ENCODE data around the gene MFSD1.

Gene MFSD1

GRCh38 chr3:158827773-158828172, 25.9 kb downstream of the MFSD1 start:
- TF ChIP-seq, protein P1, sequence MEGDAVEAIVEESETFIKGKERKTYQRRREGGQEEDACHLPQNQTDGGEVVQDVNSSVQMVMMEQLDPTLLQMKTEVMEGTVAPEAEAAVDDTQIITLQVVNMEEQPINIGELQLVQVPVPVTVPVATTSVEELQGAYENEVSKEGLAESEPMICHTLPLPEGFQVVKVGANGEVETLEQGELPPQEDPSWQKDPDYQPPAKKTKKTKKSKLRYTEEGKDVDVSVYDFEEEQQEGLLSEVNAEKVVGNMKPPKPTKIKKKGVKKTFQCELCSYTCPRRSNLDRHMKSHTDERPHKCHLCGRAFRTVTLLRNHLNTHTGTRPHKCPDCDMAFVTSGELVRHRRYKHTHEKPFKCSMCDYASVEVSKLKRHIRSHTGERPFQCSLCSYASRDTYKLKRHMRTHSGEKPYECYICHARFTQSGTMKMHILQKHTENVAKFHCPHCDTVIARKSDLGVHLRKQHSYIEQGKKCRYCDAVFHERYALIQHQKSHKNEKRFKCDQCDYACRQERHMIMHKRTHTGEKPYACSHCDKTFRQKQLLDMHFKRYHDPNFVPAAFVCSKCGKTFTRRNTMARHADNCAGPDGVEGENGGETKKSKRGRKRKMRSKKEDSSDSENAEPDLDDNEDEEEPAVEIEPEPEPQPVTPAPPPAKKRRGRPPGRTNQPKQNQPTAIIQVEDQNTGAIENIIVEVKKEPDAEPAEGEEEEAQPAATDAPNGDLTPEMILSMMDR (IDR thresholded peaks at IDR 0.05; ENCODE audit: low read depth, low read length, missing control alignments) = no peak
- no peak for DNase-seq (ENCODE audit: low read depth)
- H3K4me3 ChIP-seq (ENCODE audit: low read depth, low read length) = no peak overlapping the region

DNA sequence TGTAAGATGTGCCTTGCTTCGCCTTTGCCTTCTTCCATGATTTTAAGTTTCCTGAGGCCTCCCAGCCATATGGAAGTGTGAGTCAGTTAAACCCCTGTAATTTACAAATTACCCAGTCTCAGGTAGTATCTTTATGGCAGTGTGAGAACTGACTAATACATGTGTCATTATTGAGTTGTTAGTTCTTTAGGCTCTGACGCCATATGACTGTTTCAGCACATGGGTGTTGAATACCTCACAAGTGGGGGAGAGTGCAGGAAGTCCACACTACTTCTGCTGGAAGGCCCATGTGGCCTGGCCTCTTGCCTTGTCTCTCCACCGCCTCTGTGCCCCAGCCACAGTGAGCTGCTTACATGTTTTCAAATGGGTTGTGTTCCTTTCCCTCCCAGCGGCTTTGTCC, 28.5 kb downstream of the MFSD1 start:
- no peak overlapping the region for H3K4me3 ChIP-seq (ENCODE audit: low read depth, low read length)
- no peak for DNase-seq (ENCODE audit: low read depth)
- TF ChIP-seq, protein P1 (IDR thresholded peaks at IDR 0.05; ENCODE audit: low read depth, low read length, missing control alignments) = no peak

- DNase-seq (ENCODE audit: low read depth) = no peak
- H3K4me3 ChIP-seq (ENCODE audit: low read depth, low read length) = no peak overlapping the region
- TF ChIP-seq, protein P1 (IDR thresholded peaks at IDR 0.05; ENCODE audit: low read depth, low read length, missing control alignments) = no peak
Measured at GRCh38 chr3:158831861-158832260, 30.0 kb downstream of the MFSD1 start.

DNA sequence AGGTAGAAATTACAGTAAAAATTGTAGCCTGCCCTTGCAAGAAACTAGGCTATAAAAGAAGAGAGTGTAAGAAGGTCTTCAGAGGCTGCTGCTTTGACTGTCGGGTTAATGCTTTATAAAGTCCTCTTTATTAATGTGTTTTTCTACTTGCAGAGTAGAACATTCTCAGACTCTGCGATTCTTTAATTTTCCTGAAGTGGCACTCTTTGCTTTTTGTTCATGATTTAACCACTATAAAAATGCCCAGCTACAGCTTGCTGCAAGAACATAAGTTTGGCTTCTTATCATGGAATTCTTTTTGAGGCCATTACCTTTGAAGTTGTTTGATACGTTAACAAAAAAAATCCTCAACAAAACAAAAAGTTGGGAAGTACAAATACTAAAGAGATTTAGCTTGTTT, 33.8 kb downstream of the MFSD1 start:
- no peak overlapping the region for H3K4me3 ChIP-seq (ENCODE audit: low read depth, low read length)
- TF ChIP-seq, protein P1 (IDR thresholded peaks at IDR 0.05; ENCODE audit: low read depth, low read length, missing control alignments) = no peak
- no peak for DNase-seq (ENCODE audit: low read depth)

DNA sequence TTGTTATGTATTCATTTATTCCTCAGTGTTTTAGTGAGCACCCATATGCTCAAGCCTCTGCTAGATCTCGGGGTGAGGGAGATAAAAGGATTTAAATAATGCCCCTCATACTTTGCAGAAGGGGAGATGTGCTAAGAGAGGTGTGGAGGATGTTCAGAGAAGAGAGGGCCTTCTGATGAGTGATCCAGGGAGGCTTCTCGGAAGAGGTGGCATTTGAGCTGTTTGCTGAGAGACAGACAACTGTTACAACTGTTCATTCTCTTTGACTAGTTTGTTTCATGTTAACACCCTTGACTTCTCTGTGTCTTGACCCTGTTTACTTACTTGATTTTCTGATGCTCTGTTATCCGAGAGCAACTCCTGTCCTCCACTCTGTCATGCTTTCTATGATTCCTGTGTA, 34.5 kb downstream of the MFSD1 start:
- no peak overlapping the region for H3K4me3 ChIP-seq (ENCODE audit: low read depth, low read length)
- TF ChIP-seq, protein P1 (IDR thresholded peaks at IDR 0.05; ENCODE audit: low read depth, low read length, missing control alignments) = no peak
- no peak for DNase-seq (ENCODE audit: low read depth)

- TF ChIP-seq, protein P1 (IDR thresholded peaks at IDR 0.05; ENCODE audit: low read depth, low read length, missing control alignments) = no peak
- DNase-seq (ENCODE audit: low read depth) = no peak
- H3K4me3 ChIP-seq (ENCODE audit: low read depth, low read length) = no peak overlapping the region
Measured at GRCh38 chr3:158837240-158837639, 35.4 kb downstream of the MFSD1 start.

- no peak for DNase-seq (ENCODE audit: low read depth)
- no peak overlapping the region for H3K4me3 ChIP-seq (ENCODE audit: low read depth, low read length)
- TF ChIP-seq, protein P1 (IDR thresholded peaks at IDR 0.05; ENCODE audit: low read depth, low read length, missing control alignments) = no peak
Measured at GRCh38 chr3:158839966-158840365, 38.1 kb downstream of the MFSD1 start.
